ENCODE measurements around the gene ATG16L1.

ATG16L1 gene

GRCh38 chr2:233261819-233262555 lies 10.5 kb downstream of the ATG16L1 start:
- TF ChIP-seq ZNF274 (IDR thresholded peaks at IDR 0.05; ENCODE audit: low read depth, low read length) = no peak
- no peak overlapping the region for H3K4me3 ChIP-seq (ENCODE audit: low read length)

DNA sequence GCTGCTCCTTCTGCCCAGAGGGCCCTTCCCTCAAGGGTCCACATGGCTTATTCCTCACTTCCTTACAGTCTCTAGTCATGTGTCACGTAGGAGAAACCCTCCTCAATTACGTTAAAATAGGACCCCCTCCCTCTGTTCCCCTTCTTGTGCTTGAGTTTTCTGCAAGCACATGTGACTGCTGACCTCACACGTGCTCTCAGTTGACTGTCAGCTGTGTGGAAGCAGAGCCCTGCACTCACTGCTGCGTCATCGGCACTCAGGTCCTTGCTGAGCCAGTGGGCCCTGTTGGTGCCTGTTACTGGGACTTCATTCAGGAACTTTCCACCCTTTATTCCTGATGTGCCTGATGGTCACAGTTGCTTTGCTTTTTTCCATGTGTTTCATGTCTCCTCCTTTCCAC lies 11.1 kb downstream of the ATG16L1 start:
- H3K4me3 ChIP-seq (ENCODE audit: low read length) = no peak overlapping the region
- TF ChIP-seq ZNF274 (IDR thresholded peaks at IDR 0.05; ENCODE audit: low read depth, low read length) = no peak

DNA sequence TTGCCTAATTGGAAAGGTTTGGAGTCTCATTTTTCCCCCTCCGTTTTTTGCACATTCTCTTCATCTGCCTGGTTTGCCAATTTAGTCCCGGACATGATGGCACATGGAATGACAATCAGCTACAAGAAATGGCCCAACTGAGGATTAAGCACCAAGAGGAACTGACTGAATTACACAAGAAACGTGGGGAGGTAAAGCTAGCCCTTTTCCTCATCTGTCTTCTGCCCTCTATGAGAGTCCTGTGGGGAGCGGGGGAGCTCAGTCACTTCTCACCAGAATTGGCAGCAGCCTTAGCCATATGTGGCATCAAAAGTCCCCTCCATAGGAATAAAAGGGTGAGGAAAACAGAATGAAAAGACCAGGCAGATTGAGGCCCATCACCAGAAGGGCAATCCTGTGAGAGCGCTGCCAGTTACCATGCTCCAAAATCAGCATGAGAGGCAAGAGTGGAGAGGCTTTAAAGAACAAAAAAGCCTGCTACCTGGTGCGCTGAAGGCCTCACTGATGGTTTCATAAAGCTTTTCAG lies 11.6 kb downstream of the ATG16L1 start:
- no peak overlapping the region for H3K4me3 ChIP-seq (ENCODE audit: low read length)
- no peak for TF ChIP-seq ZNF274 (IDR thresholded peaks at IDR 0.05; ENCODE audit: low read depth, low read length)

DNA sequence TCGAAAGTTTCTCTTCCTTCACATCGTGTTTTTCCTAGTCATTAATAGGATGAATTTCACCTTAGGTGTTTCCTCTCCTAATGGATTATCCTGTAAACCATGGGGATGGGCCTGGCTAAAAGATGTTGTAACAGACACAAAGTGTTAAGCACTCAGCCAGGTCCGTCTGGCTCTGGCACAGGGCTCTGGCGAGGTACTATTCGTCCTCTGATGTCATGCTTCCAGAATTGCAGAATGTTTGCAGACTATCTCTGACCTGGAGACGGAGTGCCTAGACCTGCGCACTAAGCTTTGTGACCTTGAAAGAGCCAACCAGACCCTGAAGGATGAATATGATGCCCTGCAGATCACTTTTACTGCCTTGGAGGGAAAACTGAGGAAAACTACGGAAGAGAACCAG lies 13.2 kb downstream of the ATG16L1 start:
- TF ChIP-seq ZNF274 (IDR thresholded peaks at IDR 0.05; ENCODE audit: low read depth, low read length) = no peak
- no peak overlapping the region for H3K4me3 ChIP-seq (ENCODE audit: low read length)

DNA sequence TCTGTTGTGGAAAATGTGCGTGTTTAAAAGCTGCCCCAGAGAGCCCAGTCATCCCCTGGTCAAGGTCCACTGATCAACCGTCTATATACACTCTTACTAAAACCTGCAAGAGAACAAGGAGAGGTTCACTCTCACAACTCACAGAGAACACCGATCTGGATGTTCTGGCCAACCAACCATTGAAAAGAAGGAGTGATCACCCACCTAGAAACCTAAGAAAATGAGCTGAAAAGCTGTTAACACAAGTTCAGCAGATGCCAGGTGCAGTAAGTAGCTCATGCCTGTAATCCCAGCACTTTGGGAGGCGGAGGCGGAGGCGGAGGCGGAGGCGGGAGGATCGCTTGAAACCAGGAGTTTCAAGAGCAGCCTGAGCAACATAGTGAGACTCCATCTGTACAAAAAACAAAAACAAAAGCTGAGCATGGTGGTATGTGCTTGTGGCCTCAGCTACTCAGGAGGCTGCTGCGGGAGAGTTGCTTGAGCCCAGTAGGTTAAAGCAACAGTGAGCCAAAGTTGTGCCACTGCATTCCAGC lies 14.5 kb downstream of the ATG16L1 start:
- no peak for TF ChIP-seq ZNF274 (IDR thresholded peaks at IDR 0.05; ENCODE audit: low read depth, low read length)
- no peak overlapping the region for H3K4me3 ChIP-seq (ENCODE audit: low read length)

DNA sequence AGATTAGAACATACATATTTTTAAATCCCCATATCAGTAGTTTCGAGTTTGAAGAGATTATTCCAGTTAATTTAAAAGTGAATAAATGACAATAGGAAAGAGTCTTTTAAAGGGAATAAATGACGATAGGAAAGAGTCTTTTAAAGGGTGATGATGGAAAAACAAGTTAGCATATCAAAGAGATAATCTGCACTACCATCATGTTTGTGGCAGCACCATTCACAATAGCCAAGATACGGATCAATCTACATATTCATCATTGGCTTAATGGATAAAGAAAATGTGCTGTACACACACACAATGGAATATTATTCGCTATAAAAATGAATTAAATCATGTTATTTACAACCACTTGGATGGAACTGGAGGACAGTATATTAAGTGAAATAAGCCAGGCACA lies 15.0 kb downstream of the ATG16L1 start:
- TF ChIP-seq ZNF274 (IDR thresholded peaks at IDR 0.05; ENCODE audit: low read depth, low read length) = no peak
- H3K4me3 ChIP-seq (ENCODE audit: low read length) = no peak overlapping the region

GRCh38 chr2:233267516-233268245 lies 16.2 kb downstream of the ATG16L1 start:
- H3K4me3 ChIP-seq (ENCODE audit: low read length) = no peak overlapping the region
- no peak for TF ChIP-seq ZNF274 (IDR thresholded peaks at IDR 0.05; ENCODE audit: low read depth, low read length)

- H3K4me3 ChIP-seq (ENCODE audit: low read length) = no peak overlapping the region
- no peak for TF ChIP-seq ZNF274 (IDR thresholded peaks at IDR 0.05; ENCODE audit: low read depth, low read length)
These were observed 18.9 kb downstream of the ATG16L1 start for GRCh38 chr2:233270366-233270765.

DNA sequence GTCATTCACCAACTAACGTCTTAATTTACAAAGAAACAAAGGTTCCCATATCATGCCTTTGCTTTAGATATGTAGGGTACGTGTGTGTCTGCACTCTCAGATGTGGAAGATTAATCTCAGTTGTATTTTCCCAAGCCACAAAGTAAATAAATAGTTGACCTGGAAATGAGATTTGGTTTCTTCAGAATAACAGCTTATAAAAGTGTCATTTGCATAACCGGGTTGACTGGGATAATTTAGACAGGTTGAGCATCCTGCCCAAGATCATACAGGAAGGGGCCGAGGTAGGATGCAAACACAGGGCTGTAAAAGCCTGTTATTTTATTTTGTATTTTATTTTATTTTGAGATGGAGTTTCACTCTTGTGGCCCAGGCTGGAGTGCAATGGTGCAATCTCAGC lies 19.5 kb downstream of the ATG16L1 start:
- H3K4me3 ChIP-seq (ENCODE audit: low read length) = no peak overlapping the region
- TF ChIP-seq ZNF274 (IDR thresholded peaks at IDR 0.05; ENCODE audit: low read depth, low read length) = no peak

DNA sequence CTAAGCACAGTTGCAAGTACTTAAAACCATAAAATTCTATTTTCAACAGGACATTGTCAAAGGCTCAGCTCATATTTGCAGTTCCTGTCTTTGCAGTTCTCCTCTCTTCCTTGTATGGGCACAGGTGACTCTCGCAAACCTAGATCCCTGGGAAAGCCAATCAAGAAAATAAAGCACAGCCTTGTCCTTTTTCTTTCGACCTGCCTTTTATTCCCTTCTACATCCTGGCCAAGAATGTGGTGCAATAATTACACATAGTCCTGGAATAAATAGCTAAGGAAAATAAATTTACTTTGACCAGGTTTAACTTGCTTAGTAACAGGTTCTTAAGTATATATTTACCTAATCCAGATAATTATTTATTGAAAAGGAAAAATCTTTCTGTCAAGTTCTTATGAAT lies 20.2 kb downstream of the ATG16L1 start:
- H3K4me3 ChIP-seq (ENCODE audit: low read length) = no peak overlapping the region
- TF ChIP-seq ZNF274 (IDR thresholded peaks at IDR 0.05; ENCODE audit: low read depth, low read length) = no peak

DNA sequence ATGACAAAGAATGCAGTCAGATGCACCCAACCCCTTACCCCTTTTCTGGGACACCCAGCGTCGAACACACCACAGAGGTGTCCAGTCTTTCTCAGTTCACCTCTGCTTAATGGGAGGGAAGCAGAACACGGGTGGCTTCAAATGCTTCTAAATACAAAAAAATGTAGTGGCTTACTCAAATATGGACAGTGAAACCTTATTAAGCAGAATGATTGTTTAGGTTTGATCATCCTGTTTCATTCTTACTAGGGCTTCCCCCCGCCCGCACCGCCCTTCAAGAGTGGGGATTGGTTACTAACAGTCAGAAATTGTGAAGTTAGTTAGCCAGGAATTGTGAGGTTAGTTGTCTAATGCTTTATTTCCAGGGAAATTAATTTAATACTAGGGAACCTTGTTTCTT lies 21.6 kb downstream of the ATG16L1 start:
- TF ChIP-seq ZNF274 (IDR thresholded peaks at IDR 0.05; ENCODE audit: low read depth, low read length) = no peak
- H3K4me3 ChIP-seq (ENCODE audit: low read length) = no peak overlapping the region

DNA sequence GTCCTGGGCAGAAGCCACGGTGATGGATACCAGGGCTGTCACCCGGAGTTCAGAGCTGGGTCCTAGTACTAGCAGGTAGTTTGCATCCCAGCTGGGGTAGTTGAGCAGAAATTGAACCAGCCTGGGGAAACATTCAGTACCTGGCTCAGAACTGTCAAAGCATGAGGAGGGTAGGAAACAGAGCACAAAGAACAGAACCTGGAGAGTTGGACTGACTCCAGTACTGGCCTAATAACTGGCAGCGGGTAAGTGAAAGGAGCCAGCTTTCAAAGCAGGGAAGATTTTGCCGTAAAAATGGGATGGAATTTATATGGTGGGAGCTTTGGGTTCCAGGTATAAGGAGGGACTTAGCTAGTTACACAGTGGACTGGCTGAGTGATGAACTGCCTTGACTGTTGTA lies 23.8 kb downstream of the ATG16L1 start:
- no peak for TF ChIP-seq ZNF274 (IDR thresholded peaks at IDR 0.05; ENCODE audit: low read depth, low read length)
- no peak overlapping the region for H3K4me3 ChIP-seq (ENCODE audit: low read length)

DNA sequence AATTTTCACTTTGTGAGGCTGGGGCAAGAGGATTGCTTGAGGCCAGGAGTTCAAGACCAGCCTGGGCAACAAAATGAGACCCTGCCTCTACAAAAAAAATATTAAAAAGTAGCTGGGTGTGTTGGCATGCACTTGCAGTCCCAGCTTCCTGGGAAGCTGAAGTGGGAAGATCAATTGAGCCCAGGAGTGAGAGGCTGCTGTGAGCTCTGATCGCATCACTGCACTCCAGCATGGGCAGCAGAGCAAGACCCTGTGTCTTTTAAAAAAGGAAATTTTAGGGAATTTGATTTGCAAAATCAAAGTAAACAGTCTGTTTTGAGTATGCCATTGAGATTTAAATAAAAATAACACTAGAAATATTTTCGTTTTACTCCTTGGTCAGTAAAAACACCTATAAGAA lies 27.4 kb downstream of the ATG16L1 start:
- TF ChIP-seq ZNF274 (IDR thresholded peaks at IDR 0.05; ENCODE audit: low read depth, low read length) = no peak
- no peak overlapping the region for H3K4me3 ChIP-seq (ENCODE audit: low read length)

DNA sequence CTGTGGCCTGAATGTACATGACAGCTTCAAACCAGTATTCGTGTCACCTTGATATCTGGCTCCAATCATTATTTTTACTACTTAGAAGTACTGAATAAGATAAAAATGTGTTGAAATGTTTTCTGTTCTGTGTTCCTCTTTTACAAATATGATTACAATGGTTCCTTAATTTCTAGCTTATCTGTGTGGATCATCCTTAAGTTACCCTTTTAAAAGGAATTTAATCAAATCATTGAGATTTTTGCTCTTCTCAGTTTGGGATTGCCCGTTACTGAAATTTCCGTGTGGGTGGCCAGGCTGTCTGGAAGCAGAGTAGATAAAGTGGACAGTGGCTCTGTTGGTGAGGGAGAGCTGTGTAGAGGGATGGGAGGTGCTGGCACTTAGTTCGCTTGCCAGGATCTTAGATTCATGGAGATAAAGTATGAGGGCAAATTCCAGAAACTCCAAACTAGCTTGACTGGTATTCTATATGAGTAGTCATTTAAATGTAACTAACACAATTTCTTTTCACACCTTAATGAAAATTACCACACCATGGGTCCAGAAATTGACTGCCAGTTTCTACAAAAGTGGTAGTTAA lies 28.7 kb downstream of the ATG16L1 start:
- no peak for TF ChIP-seq ZNF274 (IDR thresholded peaks at IDR 0.05; ENCODE audit: low read depth, low read length)
- H3K4me3 ChIP-seq (ENCODE audit: low read length) = no peak overlapping the region

DNA sequence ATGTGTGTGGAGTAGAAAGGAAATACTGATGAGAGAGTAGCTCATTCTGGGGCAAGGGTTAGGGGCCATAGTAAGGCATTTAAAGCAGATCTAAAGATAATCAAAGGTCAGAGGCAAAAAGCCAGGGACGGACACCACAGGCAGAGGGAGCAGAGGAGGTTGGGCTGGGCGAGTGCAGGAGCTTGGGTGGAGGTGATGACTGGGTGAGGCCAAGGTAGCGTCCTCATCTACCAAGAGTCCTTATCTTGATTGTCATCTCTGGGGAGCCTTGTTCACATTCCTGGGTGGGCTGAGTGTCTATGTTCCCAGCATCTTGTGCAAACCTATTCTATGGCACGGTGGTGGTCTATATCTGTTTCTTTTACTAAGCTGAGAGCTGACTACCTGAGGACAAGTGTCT lies 30.1 kb downstream of the ATG16L1 start:
- no peak overlapping the region for H3K4me3 ChIP-seq (ENCODE audit: low read length)
- no peak for TF ChIP-seq ZNF274 (IDR thresholded peaks at IDR 0.05; ENCODE audit: low read depth, low read length)

All from GM08714 (cell line).